Gastrocnemius medialis (tissue), 4 donors: Measurements from ENCODE around the gene CENPL.

Experiments
- POLR2A ChIP-seq, 2 donors: fragments of 450-650 bp; IDR thresholded peaks; one replicate each; pipeline ENCODE4 v1.6.1; 2017; ENCODE audit warnings: antibody characterized with exemption in 2 of 2, mild to moderate bottlenecking in 2 of 2, moderate library complexity in 2 of 2
- TF ChIP-seq, protein P1 (sequence below), 5 experiments: fragments of 450-650 bp in 3 of 5; fragments of 200-600 bp in 2 of 5; sonication (generic) in 2 of 5; IDR thresholded peaks in 4 of 5; conservative IDR thresholded peaks in 1 of 5; 1 replicate in 4 of 5; 2 replicates in 1 of 5; pipeline ENCODE4 v1.5.1; 2016 to 2019; ENCODE audit warnings: antibody characterized with exemption in 5 of 5, mild to moderate bottlenecking in 3 of 5, moderate library complexity in 3 of 5

DNA sequence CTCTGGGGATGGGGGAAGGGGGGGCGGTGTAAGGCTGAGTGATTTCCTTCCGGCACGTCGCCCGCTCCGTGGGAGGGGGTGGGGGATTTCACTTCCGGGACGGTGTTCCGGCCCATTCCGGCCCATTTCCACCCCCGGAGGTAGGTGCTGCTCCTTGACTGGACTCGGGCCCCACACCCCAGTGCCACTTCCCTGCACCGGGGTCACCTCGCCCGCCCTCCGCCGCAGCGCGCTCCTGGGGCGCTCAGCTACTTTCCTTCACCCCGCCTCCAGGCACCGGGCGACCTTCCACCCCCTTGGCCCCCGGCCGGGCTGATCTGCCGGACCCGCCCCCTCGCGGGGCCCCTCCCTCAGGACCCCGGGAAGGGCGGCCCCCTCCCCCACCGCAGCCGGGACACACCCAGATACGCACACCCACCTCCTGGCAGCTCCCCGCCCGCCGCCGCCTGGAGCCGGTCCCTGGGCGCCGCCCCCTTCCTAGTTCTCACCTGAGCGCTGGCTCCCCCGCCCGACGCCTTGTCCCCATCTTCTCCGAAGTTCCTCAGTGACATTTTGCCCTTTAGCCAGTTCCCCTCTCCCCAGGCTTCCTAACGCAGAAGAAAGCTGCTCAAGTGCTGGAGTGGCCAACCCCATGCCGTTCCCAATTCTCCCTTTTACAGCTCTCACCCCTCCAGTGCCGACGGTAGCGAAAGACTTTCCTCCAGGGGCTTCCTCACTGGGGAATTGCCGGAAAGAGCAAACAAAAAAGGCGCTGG, 43.8 kb upstream of the CENPL start, which contains the start of gene ZBTB37:
- TF ChIP-seq, protein P1, sequence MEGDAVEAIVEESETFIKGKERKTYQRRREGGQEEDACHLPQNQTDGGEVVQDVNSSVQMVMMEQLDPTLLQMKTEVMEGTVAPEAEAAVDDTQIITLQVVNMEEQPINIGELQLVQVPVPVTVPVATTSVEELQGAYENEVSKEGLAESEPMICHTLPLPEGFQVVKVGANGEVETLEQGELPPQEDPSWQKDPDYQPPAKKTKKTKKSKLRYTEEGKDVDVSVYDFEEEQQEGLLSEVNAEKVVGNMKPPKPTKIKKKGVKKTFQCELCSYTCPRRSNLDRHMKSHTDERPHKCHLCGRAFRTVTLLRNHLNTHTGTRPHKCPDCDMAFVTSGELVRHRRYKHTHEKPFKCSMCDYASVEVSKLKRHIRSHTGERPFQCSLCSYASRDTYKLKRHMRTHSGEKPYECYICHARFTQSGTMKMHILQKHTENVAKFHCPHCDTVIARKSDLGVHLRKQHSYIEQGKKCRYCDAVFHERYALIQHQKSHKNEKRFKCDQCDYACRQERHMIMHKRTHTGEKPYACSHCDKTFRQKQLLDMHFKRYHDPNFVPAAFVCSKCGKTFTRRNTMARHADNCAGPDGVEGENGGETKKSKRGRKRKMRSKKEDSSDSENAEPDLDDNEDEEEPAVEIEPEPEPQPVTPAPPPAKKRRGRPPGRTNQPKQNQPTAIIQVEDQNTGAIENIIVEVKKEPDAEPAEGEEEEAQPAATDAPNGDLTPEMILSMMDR (IDR thresholded peaks at IDR 0.05 in 4 of 5, conservative IDR thresholded peaks at IDR 0.05 in 1 of 5) = no peak
- no peak for TF ChIP-seq POLR2A (IDR thresholded peaks at IDR 0.05)
